Measurements from ENCODE around the gene STK25. TPM values are rescaled to one million over a fixed set of nuclear protein-coding genes. Genes with fewer than 3 reads are reported as not detected.

The STK25 gene
- total RNA-seq, 1 experiment from 2014 or later: 316 TPM

- peak; percentile 60 to 76 for DNase-seq (ENCODE audit: low read depth in 1 of 2, low spot score in 2 of 2)
- Histone ChIP-seq H3K9me3 (replicated peaks) (no peaks in the 10 kb centered on the region; the same call in 1 of the 2 replicates), H3K36me3 (peaks cover 12% of the 10 kb centered on the region), H3K27ac (peak overlapping the region; percentile 94), H3K4me3 (peak overlapping the region; percentile 25), H3K4me1 (replicated peaks) (peaks cover 83% of the 10 kb centered on the region), H3K27me3 (replicated peaks) (no peaks in the 10 kb centered on the region)
These were observed 37.4 kb upstream of the STK25 start for GRCh38 chr2:241545523-241546473.

GRCh38 chr2:241545106-241545505, 36.7 kb upstream of the STK25 start:
- H3K27me3 ChIP-seq (replicated peaks): no peaks in the 10 kb centered on the region
- H3K36me3 ChIP-seq: peaks cover 12% of the 10 kb centered on the region
- peaks cover 83% of the 10 kb centered on the region for H3K4me1 ChIP-seq (replicated peaks)
- DNase-seq (ENCODE audit: low read depth in 1 of 2, low spot score in 2 of 2): peak; percentile 87 to 88
- peak overlapping the region; percentile 25 for H3K4me3 ChIP-seq
- no peaks in the 10 kb centered on the region; the same call in 1 of the 2 replicates for H3K9me3 ChIP-seq (replicated peaks)
- peak overlapping the region; percentile 94 for H3K27ac ChIP-seq

GRCh38 chr2:241542278-241542605, 33.9 kb upstream of the STK25 start:
- peaks cover 70% of the 10 kb centered on the region for H3K4me1 ChIP-seq (replicated peaks)
- H3K36me3 ChIP-seq: no peaks in the 10 kb centered on the region
- no peaks in the 10 kb centered on the region; the same call in 1 of the 2 replicates for H3K9me3 ChIP-seq (replicated peaks)
- no peak for DNase-seq (ENCODE audit: low read depth in 1 of 2, low spot score in 2 of 2)
- no peak overlapping the region for H3K27ac ChIP-seq
- no peak overlapping the region for H3K4me3 ChIP-seq
- H3K27me3 ChIP-seq (replicated peaks): no peaks in the 10 kb centered on the region

GRCh38 chr2:241541564-241542277, 33.3 kb upstream of the STK25 start:
- no peaks in the 10 kb centered on the region for H3K27me3 ChIP-seq (replicated peaks)
- H3K27ac ChIP-seq: no peak overlapping the region
- no peak for DNase-seq (ENCODE audit: low read depth in 1 of 2, low spot score in 2 of 2)
- H3K4me1 ChIP-seq (replicated peaks): peaks cover 67% of the 10 kb centered on the region
- no peak overlapping the region for H3K4me3 ChIP-seq
- no peaks in the 10 kb centered on the region for H3K36me3 ChIP-seq
- no peaks in the 10 kb centered on the region; the same call in 1 of the 2 replicates for H3K9me3 ChIP-seq (replicated peaks)

GRCh38 chr2:241540771-241541561, 32.6 kb upstream of the STK25 start:
- peak overlapping the region; percentile 32 for H3K27ac ChIP-seq
- peaks cover 59% of the 10 kb centered on the region for H3K4me1 ChIP-seq (replicated peaks)
- no peaks in the 10 kb centered on the region; the same call in 1 of the 2 replicates for H3K9me3 ChIP-seq (replicated peaks)
- H3K4me3 ChIP-seq: peak overlapping the region; percentile 31
- no peaks in the 10 kb centered on the region for H3K27me3 ChIP-seq (replicated peaks)
- H3K36me3 ChIP-seq: no peaks in the 10 kb centered on the region
- DNase-seq (ENCODE audit: low read depth in 1 of 2, low spot score in 2 of 2): peak; percentile 44 to 73

GRCh38 chr2:241540401-241540770, 32.0 kb upstream of the STK25 start:
- peak in 1 of 2 experiments; percentile 64 for DNase-seq (ENCODE audit: low read depth in 1 of 2, low spot score in 2 of 2)
- no peaks in the 10 kb centered on the region for H3K36me3 ChIP-seq
- no peak overlapping the region for H3K4me3 ChIP-seq

GRCh38 chr2:241539616-241540374, 31.4 kb upstream of the STK25 start:
- no peaks in the 10 kb centered on the region for H3K9me3 ChIP-seq (replicated peaks)
- no peaks in the 10 kb centered on the region for H3K36me3 ChIP-seq
- no peak overlapping the region for H3K4me3 ChIP-seq
- peaks cover 48% of the 10 kb centered on the region for H3K4me1 ChIP-seq (replicated peaks)
- H3K27me3 ChIP-seq (replicated peaks): no peaks in the 10 kb centered on the region
- no peak overlapping the region for H3K27ac ChIP-seq
- DNase-seq (ENCODE audit: low read depth in 1 of 2, low spot score in 2 of 2): no peak

More at GRCh38 chr2:241540401-241540770, 32.0 kb upstream of the STK25 start:
- Histone ChIP-seq H3K9me3 (replicated peaks) (no peaks in the 10 kb centered on the region), H3K27me3 (replicated peaks) (no peaks in the 10 kb centered on the region), H3K27ac (peak overlapping the region; percentile 32; the same call in 1 of the 2 replicates), H3K4me1 (replicated peaks) (peaks cover 54% of the 10 kb centered on the region)

- Histone ChIP-seq H3K27me3 (replicated peaks) (no peaks in the 10 kb centered on the region), H3K9me3 (replicated peaks) (no peaks in the 10 kb centered on the region), H3K36me3 (no peaks in the 10 kb centered on the region), H3K4me3 (no peak overlapping the region), H3K4me1 (replicated peaks) (peaks cover 40% of the 10 kb centered on the region), H3K27ac (no peak overlapping the region)
- no peak for DNase-seq (ENCODE audit: low read depth in 1 of 2, low spot score in 2 of 2)
These were observed 30.6 kb upstream of the STK25 start for GRCh38 chr2:241538838-241539615.

- no peaks in the 10 kb centered on the region for H3K27me3 ChIP-seq (replicated peaks)
- H3K36me3 ChIP-seq: no peaks in the 10 kb centered on the region
- H3K4me3 ChIP-seq: no peak overlapping the region
These were observed 27.7 kb upstream of the STK25 start for GRCh38 chr2:241535871-241536655.

GRCh38 chr2:241534701-241535375, 26.5 kb upstream of the STK25 start:
- Histone ChIP-seq H3K9me3 (replicated peaks) (no peaks in the 10 kb centered on the region), H3K27ac (no peak overlapping the region), H3K27me3 (replicated peaks) (no peaks in the 10 kb centered on the region), H3K36me3 (no peaks in the 10 kb centered on the region), H3K4me1 (replicated peaks) (peaks cover 11% of the 10 kb centered on the region; the same call in 1 of the 2 replicates), H3K4me3 (no peak overlapping the region)
- no peak for DNase-seq (ENCODE audit: low read depth in 1 of 2, low spot score in 2 of 2)

More at GRCh38 chr2:241535871-241536655, 27.7 kb upstream of the STK25 start:
- Histone ChIP-seq H3K9me3 (replicated peaks) (no peaks in the 10 kb centered on the region), H3K27ac (no peak overlapping the region), H3K4me1 (replicated peaks) (peaks cover 23% of the 10 kb centered on the region)
- no peak for DNase-seq (ENCODE audit: low read depth in 1 of 2, low spot score in 2 of 2)

GRCh38 chr2:241534293-241534692, 25.9 kb upstream of the STK25 start:
- Histone ChIP-seq H3K36me3 (no peaks in the 10 kb centered on the region), H3K27me3 (replicated peaks) (no peaks in the 10 kb centered on the region), H3K27ac (no peak overlapping the region), H3K9me3 (replicated peaks) (no peaks in the 10 kb centered on the region), H3K4me1 (replicated peaks) (peaks cover 6% of the 10 kb centered on the region; the same call in 1 of the 2 replicates), H3K4me3 (no peak overlapping the region)
- DNase-seq (ENCODE audit: low read depth in 1 of 2, low spot score in 2 of 2): no peak

All from SJSA1 (cell line).